ENCODE data around the gene ENSA. TPM values are rescaled to one million over a fixed set of nuclear protein-coding genes. Genes with fewer than 3 reads are reported as not detected.

ENSA gene
- total RNA-seq, 1 experiment from 2014 or later = 254 TPM

GRCh38 chr1:150678988-150679387 is 49.6 kb upstream of the ENSA start (continued):
- no peak for TF ChIP-seq NR3C1 (CRISPR knock-in tag; conservative IDR thresholded peaks at IDR 0.05; ENCODE audit: low read depth)
- no peak for TF ChIP-seq ZNF121 (CRISPR knock-in tag; IDR thresholded peaks at IDR 0.05)
- TF ChIP-seq HMGXB4 (CRISPR knock-in tag; IDR thresholded peaks at IDR 0.05) = no peak
- no peak for TF ChIP-seq SMAD3 (CRISPR knock-in tag; IDR thresholded peaks at IDR 0.05; ENCODE audit: borderline replicate concordance)
- TF ChIP-seq ATF1 (CRISPR knock-in tag; IDR thresholded peaks at IDR 0.05) = no peak
- TF ChIP-seq ZSCAN18 (CRISPR knock-in tag; IDR thresholded peaks at IDR 0.05) = no peak
- no peak for TF ChIP-seq E2F1 (CRISPR knock-in tag; IDR thresholded peaks at IDR 0.05)
- no peak for TF ChIP-seq ZNF396 (CRISPR knock-in tag; IDR thresholded peaks at IDR 0.05; ENCODE audit: borderline replicate concordance)
- TF ChIP-seq OVOL2 (CRISPR knock-in tag; IDR thresholded peaks at IDR 0.05; ENCODE audit: borderline replicate concordance) = no peak
- no peak for TF ChIP-seq ERG (CRISPR knock-in tag; IDR thresholded peaks at IDR 0.05)

GRCh38 chr1:150674881-150675280 is 45.5 kb upstream of the ENSA start:
- ATAC-seq (no peak), DNase-seq (ENCODE audit: low spot score) (no peak)
- Mint-ChIP-seq H3K4me1 (no peaks in the 10 kb centered on the region; the same call in 1 of the 2 replicates), H3K9me3 (no peaks in the 10 kb centered on the region), H3K27ac (no peak overlapping the region), H3K4me3 (no peak overlapping the region), H3K27me3 (ENCODE audit: low read depth) (no peaks in the 10 kb centered on the region), H3K36me3 (peaks cover 39% of the 10 kb centered on the region)
- no peak for TF ChIP-seq ATF2 (CRISPR knock-in tag; IDR thresholded peaks at IDR 0.05; ENCODE audit: borderline replicate concordance, low read depth)
- no peak for TF ChIP-seq ATF3 (CRISPR knock-in tag; conservative IDR thresholded peaks at IDR 0.05)
- no peak for TF ChIP-seq NFYB (CRISPR knock-in tag; conservative IDR thresholded peaks at IDR 0.05; ENCODE audit: low read depth)
- peak; percentile 78 for TF ChIP-seq ZNF121 (CRISPR knock-in tag; IDR thresholded peaks at IDR 0.05)
- CTCF ChIA-PET = no interaction called here
- POLR2A ChIA-PET = interaction anchor here (1.0 kb wide), 1 partner anchor 9 kb away, joined by 3 read pairs; no protein-coding TSS in a partner anchor

GRCh38 chr1:150663321-150663720 is 33.9 kb upstream of the ENSA start:
- ChIA-PET POLR2A (interaction anchor here (0.6 kb wide), 1 partner anchor 24 kb away, joined by 3 read pairs; no protein-coding TSS in a partner anchor), CTCF (no interaction called here)
- Mint-ChIP-seq H3K4me3 (no peak overlapping the region), H3K27me3 (ENCODE audit: low read depth) (no peaks in the 10 kb centered on the region), H3K27ac (no peak overlapping the region), H3K4me1 (no peaks in the 10 kb centered on the region), H3K9me3 (peaks cover 8% of the 10 kb centered on the region), H3K36me3 (peaks cover 49% of the 10 kb centered on the region)
- ATAC-seq (no peak), DNase-seq (ENCODE audit: low spot score) (no peak)
- TF ChIP-seq PRDM15 (CRISPR knock-in tag; IDR thresholded peaks at IDR 0.05) (no peak), FOXP4 (CRISPR knock-in tag; IDR thresholded peaks at IDR 0.05) (no peak), ZNF281 (CRISPR knock-in tag; IDR thresholded peaks at IDR 0.05) (no peak), SOX15 (CRISPR knock-in tag; IDR thresholded peaks at IDR 0.05) (no peak)

Measured in WTC11 (cell line).